Ectodermal cell (in vitro differentiated cells): Measurements from ENCODE around the gene ARHGAP20.

Source experiments
- H3K27ac ChIP-seq: 2 replicates; pipeline ENCODE4 v1.7.0; 2013; ENCODE audit warnings: mild to moderate bottlenecking, low read depth, low read length; ENCODE audit not compliant: insufficient read depth, poor library complexity, severe bottlenecking
- H3K27me3 ChIP-seq: 2 replicates; pipeline ENCODE4 v1.7.0; 2013; ENCODE audit warnings: mild to moderate bottlenecking, low read length; ENCODE audit not compliant: insufficient read depth, control insufficient read depth, poor library complexity, severe bottlenecking
- H3K36me3 ChIP-seq: one replicate; pipeline ENCODE4 v1.7.0; 2013; ENCODE audit warnings: low read length; ENCODE audit not compliant: control insufficient read depth, insufficient read depth
- H3K4me1 ChIP-seq: one replicate; pipeline ENCODE4 v1.7.0; 2013; ENCODE audit warnings: low read length; ENCODE audit not compliant: control insufficient read depth, insufficient read depth
- H3K4me3 ChIP-seq: 2 replicates; pipeline ENCODE4 v1.7.0; 2013; ENCODE audit warnings: low read depth, low read length, control low read depth; ENCODE audit not compliant: insufficient read depth
- H3K9me3 ChIP-seq: 2 replicates; pipeline ENCODE4 v1.7.0; 2013; ENCODE audit warnings: mild to moderate bottlenecking, low read length, moderate library complexity; ENCODE audit not compliant: control insufficient read depth
- WGBS, 2 experiments: methylation state at CpG; one replicate each; pipeline ENCODE4 v1.1.7; 2013; ENCODE audit warnings: missing lambda C conversion rate in 2 of 2; 5-methylcytosine and 5-hydroxymethylcytosine counted together

The ARHGAP20 gene

DNA sequence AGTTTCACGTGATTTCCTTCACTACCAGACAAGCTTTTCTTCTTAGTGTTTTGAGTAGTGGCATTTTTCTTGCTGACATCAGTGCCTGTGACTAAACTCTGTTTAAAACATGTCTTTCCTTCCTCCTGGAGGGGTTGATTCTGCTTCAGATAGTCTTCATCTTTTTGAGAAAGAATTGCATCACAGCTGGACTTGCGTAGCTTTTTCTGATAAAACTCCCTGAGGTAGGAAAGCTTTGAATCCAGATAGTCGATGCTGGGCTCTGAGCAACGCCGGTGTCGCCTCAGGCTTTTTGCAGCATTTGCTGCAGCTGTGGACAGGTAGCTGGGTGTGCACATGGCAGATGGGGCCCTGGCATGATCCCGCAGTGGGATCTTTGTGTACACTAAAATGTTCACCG, 131.7 kb downstream of the ARHGAP20 start:
- Histone ChIP-seq H3K36me3 (no peaks in the 10 kb centered on the region), H3K27ac (no peak overlapping the region), H3K27me3 (no peaks in the 10 kb centered on the region), H3K4me3 (no peak overlapping the region), H3K9me3 (no peaks in the 10 kb centered on the region), H3K4me1 (no peaks in the 10 kb centered on the region)
- 95 to 97% methylated on average over 8 of the region's 8 CpGs for WGBS, 2 experiments

DNA sequence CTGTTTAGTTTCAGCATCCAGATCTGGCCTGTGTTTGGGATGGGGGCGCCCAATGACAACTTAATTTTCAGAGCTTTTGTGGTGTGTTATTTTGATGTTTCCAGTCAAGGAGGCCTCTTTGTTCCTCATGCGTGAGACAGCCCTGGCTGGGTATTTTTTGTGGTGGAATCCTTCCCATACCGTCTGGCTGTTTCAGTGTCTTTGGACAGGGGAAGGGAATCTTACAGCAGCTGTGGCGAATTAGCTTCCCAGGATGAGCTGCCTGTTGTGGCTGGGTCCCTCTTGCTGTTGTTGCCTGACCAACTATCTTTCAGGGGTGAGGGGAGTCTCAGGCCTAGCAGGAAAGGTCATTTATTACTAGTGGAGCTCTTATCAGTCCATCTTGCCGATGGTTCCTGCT, 138.8 kb downstream of the ARHGAP20 start:
- H3K36me3 ChIP-seq, result no peaks in the 10 kb centered on the region
- WGBS, 2 experiments, result 85 to 93% methylated on average over 5 of the region's 5 CpGs
- no peak overlapping the region for H3K4me3 ChIP-seq
- no peaks in the 10 kb centered on the region for H3K27me3 ChIP-seq
- H3K9me3 ChIP-seq, result no peaks in the 10 kb centered on the region
- no peak overlapping the region for H3K27ac ChIP-seq
- no peaks in the 10 kb centered on the region for H3K4me1 ChIP-seq

DNA sequence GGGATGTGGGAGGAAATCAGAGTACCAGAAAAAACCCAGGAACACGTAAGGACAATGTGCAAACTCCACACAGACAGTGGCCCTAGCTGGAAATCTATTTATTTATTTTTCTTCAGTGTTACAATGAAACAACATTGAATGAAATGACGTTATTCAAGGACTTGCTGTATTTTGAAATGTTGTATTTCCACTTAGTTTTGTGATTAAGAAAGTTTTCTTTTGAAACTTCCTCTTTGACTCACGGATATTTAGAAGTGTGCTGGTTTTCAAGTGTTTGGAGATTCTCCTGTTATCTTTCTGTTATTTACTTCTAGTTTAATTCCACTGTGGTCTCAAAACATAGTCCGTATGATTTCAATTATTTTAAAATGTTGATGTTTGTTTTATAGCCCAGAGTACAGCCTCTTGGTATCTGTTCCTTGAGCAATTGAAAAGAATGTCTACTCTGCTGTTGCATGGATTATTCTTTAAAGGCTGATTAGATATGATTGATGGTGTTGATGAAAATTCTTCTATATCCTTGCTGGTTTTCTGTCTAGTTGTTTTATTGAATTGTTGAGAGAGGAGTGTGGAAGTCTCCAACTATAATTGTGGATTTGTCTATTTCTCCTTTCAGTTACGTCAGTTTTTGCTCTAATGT, 141.0 kb downstream of the ARHGAP20 start:
- H3K4me1 ChIP-seq, result no peaks in the 10 kb centered on the region
- H3K4me3 ChIP-seq, result no peak overlapping the region

DNA sequence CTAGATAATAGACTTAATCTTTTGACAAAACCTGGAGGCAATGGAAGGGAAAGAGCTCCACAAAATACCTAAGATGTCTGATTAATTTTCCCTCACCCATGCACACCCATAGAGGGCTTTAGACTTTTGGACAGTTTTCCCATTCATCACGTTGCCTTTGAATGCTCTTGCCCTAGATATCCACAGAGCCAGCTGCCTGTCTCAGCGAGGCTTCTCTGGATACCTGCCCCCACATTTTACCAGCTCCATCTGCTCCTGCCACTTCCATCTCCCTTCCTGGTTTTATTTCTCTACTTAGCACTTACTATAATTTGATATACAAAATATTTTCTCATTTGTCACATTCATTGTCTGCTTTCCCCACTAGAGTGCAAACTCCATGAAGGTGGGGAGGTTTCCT, 145.7 kb downstream of the ARHGAP20 start:
- no peaks in the 10 kb centered on the region for H3K36me3 ChIP-seq
- no peak overlapping the region for H3K27ac ChIP-seq
- no peak overlapping the region for H3K4me3 ChIP-seq
- H3K4me1 ChIP-seq, result peaks cover 9% of the 10 kb centered on the region
- WGBS, 2 experiments, result 90 to 94% methylated on average over 2 of the region's 2 CpGs
- no peaks in the 10 kb centered on the region for H3K9me3 ChIP-seq
- no peaks in the 10 kb centered on the region for H3K27me3 ChIP-seq

More for the DNA sequence above, 141.0 kb downstream of the ARHGAP20 start:
- Histone ChIP-seq H3K36me3 (no peaks in the 10 kb centered on the region), H3K27ac (no peak overlapping the region), H3K27me3 (no peaks in the 10 kb centered on the region), H3K9me3 (no peaks in the 10 kb centered on the region)
- 83 to 96% methylated on average over 5 of the region's 5 CpGs for WGBS, 2 experiments

DNA sequence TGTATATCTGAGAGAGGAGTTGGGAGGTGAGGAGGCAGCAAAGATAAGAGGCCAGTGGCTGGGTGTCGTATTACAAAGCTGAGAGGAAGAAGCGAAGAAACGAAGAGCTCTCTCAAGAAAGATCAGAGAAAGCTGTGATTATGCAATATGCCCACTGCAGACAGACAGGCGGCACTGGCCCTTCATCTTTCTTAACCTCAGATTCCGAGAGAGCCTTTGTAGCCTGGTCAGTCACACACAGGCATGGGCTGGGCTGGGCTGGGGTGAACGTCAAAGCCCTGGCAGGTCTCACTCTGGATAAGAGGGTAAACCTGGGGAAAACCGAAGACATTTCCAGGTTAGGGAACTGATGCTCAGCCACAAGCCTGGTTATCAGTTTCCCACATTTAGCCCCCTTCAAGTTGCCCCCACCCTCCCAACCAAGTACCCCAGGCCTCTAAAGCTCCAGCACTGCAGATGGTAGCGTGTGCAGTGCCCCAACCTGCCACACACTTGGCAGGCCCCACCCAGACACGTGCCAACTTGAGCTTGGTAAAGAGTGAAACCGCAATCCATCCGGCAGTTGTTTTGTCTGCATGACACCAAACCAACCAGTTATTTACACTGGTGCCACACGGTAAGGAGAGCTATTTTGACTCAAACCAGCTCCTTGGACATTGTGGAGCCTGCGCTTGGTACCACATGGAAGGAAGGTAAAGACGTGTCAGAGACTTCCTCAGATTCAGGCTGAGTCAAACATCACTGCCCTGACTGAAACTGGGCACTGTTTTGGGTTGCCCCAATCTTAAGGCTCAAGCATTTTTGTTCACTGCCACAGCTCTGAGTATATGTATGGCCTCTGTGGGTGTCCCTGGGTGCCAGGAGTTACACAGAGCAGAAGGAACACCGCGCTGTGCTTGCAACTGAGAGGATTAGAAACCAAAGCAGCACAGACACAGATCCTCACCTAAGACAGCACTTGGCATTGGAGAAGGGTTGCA, 146.6 kb downstream of the ARHGAP20 start:
- Histone ChIP-seq H3K4me3 (no peak overlapping the region), H3K27ac (no peak overlapping the region), H3K27me3 (no peaks in the 10 kb centered on the region), H3K36me3 (no peaks in the 10 kb centered on the region), H3K9me3 (no peaks in the 10 kb centered on the region), H3K4me1 (peaks cover 9% of the 10 kb centered on the region)
- 67 to 72% methylated on average over 16 of the region's 16 CpGs for WGBS, 2 experiments

DNA sequence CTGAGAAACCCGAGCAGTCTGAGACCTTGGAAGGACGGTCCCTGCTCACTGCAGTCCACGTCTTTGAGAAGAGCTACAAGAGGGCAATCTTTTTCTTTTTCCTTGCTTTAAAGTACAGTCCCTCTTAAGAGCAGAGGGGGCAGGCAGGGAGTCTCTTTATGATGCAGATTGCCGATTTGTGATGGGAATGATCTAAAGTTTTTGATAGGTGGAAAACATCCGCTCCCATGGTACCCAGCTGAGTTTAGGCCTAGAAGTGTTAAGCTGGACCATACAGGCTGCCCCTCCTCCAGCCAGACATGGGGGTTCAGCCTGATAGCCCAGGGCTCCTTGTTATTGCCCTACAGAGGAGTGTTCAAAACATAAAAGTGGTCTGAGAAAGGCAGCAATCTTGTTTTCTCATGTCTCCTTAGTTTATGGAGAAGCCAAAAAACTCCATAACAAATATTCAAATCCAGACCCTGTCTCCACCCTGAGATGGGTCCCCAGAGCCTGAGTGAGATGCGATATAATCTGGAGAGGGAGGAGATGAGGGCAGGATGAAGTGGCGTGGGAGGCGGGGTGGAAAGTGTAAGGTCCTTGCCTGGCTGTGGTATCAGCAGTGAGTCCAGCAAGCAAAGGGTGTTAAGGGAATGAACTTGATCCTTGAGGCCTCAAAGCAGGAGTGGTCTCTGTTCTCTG, 147.4 kb downstream of the ARHGAP20 start:
- H3K27ac ChIP-seq, result no peak overlapping the region
- H3K4me3 ChIP-seq, result no peak overlapping the region
- H3K36me3 ChIP-seq, result no peaks in the 10 kb centered on the region
- 30 to 40% methylated on average over 8 of the region's 8 CpGs for WGBS, 2 experiments
- H3K9me3 ChIP-seq, result no peaks in the 10 kb centered on the region
- peaks cover 9% of the 10 kb centered on the region for H3K4me1 ChIP-seq
- H3K27me3 ChIP-seq, result no peaks in the 10 kb centered on the region

DNA sequence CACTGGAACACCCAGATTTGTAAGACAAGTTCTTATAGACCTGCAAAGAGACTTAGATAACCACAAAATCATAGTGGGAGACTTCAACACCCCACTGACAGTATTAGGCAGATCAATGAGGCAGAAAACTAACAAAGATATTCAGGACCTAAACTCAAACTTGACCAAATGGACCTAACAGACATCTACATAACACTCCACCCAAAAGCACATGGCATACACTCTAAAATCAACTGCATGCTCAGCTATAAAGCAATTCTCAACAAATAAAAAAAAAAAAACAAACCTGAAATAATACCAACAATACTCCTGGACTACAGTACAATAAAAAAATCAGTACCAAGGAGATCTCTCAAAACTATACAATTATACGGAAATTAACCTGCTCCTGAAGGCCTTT, 167.5 kb downstream of the ARHGAP20 start:
- H3K9me3 ChIP-seq, result no peaks in the 10 kb centered on the region
- H3K27ac ChIP-seq, result no peak overlapping the region
- H3K27me3 ChIP-seq, result no peaks in the 10 kb centered on the region
- H3K4me3 ChIP-seq, result no peak overlapping the region
- 94 to 100% methylated on average over 1 of the region's 1 CpG for whole genome bisulfite sequencing, 2 experiments
- no peaks in the 10 kb centered on the region for H3K4me1 ChIP-seq
- no peaks in the 10 kb centered on the region for H3K36me3 ChIP-seq

DNA sequence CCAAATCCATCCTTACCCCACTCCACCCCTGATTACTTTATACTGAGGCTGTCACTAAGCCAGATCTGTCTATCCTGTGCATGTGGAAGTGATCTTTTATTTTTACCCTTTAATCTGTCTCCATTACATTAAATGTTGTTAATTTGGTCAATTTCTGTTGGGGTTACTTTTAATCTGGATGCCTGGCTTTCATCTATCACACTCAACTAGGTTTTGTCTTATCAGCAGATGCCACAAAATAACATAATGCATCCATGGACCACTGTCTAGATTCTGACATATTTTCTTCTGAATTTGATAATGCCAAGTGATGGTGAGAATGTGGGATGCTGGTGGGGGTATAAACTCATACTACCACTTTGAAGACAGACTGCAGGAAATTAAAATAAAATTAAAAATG, 174.1 kb downstream of the ARHGAP20 start:
- Histone ChIP-seq H3K4me1 (no peaks in the 10 kb centered on the region), H3K36me3 (no peaks in the 10 kb centered on the region), H3K4me3 (no peak overlapping the region)

DNA sequence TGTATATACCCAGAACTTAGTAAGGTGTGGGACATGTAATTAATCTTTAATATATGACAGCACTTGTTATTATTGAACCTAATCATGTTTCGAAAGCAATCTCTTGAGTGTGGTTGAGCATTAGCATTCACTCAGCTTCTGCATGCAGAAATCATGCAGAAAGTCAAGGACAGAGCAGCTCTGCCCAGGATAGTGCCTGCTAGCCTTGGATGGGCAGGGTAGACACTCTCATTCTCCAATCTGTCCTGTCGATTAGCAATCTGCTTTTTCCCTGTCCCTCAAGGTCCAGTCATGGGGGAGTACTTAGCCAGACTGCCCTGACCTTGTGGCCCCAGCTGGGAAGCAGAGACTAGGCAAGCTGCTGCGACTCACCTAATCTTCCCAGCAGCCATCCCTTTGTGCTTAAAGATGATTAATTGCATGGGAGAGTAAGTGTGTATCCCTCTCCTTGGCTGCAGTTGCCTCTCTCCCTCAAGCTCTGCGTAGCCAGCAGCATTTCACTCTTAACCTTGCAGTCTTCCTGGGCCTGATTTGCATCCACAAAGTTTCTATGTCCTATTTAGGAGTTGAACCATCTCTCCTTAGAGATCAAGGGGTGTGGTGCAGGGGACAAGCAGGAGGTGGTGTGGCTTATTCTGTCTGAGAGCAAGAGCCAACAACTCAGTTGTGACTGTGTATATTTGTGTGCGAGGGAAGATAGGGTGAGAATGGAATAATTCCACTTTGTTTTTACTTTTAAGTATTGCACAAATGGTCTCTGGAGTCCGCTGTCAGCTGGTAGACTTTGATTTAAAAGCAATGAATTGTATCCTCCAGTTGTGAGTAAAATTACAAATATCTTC, 181.1 kb downstream of the ARHGAP20 start:
- 86 to 88% methylated on average over 6 of the region's 6 CpGs for whole genome bisulfite sequencing, 2 experiments
- Histone ChIP-seq H3K36me3 (no peaks in the 10 kb centered on the region), H3K27ac (no peak overlapping the region), H3K27me3 (no peaks in the 10 kb centered on the region), H3K4me1 (no peaks in the 10 kb centered on the region), H3K9me3 (no peaks in the 10 kb centered on the region), H3K4me3 (no peak overlapping the region)

More for the DNA sequence above, 174.1 kb downstream of the ARHGAP20 start:
- Histone ChIP-seq H3K9me3 (no peaks in the 10 kb centered on the region), H3K27ac (no peak overlapping the region), H3K27me3 (no peaks in the 10 kb centered on the region)
